Measurements from ENCODE around the gene ZBTB46.

ZBTB46 gene

DNA sequence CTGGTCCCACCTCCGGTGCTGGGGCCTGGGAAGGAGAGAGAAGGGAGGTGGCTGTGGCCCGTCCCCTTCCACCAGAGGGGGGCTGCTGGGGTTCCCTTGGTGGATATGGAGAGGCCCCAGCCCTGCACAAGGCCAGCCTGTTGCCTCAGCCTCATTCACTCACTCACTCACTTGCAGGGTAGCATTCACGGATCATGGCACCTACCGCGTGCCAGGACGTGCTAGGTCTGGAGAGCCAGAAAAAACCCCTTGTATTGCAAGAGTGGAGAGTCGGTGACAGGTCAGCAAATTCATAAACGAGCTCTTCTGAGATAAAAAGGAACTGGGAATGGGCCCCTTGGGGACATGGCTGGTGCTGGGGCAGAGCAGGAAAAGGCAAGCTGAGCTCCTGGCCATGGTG is 6.4 kb upstream of the ZBTB46 start:
- DNase-seq = no peak

DNA sequence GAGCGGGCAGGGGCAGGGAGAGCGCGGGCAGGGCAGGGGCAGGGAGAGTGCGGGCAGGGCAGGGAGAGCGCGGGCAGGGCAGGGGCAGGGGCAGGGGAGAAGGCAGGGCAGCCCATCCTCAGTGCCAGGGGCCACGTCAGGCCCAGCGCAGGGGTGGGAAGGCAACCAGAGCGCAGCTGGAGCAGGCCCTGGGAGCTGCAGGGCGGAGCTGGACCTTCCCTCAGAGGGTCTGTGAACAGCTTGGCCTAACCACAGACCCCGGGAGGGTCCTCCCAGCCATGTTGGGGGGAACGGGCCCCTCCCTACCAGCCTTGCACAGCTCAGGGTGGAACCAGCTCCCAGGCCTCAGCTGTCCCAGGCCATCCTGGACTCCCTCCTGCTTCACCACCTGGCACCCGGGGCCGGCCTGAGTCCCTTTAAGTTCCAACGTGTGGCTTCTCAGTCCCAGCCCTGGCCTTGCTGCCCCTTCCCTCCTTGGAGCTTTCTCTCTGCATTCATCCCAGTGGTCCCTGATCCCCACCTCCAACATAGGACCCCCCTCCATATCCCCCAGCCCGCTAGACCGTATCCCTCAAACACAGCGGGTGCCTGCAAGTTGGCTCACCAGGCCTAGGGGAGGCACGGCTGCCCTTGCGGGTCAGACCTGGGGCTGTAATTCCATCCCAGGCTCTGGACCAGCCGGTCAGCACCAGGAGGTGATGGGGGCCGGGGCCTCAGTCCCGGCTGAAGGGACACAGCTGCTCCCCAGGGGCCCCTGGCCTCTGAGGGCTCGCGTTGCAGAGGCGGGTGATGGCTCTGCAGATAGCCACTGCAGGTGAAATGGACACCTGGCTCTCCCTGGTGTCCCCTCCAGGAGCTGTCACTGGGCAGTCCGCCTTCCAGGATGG is 5.6 kb upstream of the ZBTB46 start:
- no peak for DNase-seq

DNA sequence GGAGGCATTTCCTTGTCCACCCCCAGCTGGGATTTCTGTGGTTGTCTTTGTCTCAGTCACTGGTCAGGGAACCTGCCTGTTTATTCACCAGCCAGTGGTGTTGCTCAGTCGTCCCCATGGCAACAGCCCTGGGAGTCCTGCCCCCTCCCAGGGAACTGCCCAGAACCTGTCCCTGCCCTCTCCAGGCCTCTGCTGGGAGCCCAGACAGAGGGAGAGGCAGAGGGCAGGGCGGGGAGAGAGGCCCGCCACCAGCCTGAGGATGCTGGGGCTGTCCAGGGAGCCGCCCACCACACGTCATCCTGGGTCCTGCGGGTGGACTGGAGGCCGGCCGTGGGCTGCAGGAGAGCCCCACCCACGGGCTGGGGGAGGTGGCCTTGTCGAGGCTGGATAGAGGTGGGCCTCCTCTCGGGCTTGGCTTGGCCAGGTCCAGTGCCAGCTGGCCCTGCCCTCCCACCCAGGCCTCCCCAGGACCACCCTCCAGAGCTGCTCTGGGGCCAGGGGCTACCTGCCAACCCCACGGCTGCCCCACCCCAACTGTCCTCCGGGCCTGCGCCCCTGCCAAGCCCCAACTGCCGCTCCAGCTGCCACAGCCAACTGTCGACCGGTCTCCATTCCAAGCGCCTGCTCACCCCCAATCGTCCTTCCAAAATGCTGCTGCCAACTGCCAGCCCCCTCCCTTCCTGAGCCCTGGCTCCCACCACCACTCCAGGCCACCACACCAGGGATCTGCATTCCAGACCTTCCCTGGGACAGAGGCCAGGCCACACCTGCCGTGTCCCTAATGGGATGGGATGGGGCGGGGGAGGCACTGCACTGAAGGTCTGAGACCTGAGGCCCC is 4.2 kb upstream of the ZBTB46 start:
- DNase-seq = peak; percentile 79 to 93 (median 81)

DNA sequence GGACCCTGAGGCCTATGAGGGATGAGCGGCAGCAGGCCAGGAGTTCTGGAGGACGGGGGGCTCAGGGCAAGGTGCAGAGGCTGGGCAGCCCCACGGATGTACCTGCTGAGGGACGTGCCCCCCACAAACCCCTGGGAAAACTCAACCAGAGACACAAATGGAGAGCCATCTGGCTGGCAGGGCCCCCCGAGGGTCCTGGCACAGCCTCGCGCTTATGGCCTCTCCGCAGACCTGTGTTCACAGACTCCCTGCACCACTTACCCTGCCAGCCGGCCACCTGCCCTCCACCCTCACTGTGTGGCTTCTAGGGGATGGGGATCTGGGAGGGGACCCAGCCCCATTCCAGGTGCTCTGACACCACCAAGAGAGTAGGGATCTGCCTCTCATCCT is 3.4 kb upstream of the ZBTB46 start:
- no peak for DNase-seq

DNA sequence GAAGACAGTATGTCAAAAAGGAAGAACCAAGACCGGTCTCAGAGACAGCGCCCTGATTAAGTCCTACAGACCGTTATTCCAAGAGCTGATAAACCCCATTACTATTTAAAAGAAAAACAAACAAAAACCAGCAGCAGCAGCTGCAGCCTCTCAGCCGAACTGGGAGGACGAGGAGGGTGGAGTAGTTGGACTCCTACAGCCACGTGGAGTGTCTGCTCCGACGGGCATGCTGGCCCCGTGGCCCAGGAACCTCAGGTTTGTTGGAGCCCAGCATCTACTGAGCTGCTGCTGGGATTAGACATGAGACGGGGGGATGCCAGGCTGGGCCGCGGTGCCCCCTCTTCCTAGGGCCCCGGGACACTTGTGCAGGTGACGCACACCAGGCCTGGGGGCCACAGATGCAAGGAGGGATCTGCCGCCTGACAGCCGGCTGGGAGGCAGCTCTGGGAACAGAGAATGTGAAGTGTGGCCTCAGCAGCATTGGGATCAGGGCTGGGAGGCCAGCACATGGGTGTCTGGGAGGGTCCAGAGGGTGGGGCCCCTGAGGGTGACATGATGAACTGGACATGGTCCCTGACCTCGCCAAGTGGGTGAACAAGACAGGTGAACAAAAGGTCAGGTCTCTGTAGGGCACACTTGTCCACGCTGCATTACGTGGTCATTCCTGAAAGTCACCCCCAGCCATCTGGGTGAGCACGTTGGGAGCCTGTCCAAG is 2.9 kb upstream of the ZBTB46 start:
- DNase-seq = no peak

DNA sequence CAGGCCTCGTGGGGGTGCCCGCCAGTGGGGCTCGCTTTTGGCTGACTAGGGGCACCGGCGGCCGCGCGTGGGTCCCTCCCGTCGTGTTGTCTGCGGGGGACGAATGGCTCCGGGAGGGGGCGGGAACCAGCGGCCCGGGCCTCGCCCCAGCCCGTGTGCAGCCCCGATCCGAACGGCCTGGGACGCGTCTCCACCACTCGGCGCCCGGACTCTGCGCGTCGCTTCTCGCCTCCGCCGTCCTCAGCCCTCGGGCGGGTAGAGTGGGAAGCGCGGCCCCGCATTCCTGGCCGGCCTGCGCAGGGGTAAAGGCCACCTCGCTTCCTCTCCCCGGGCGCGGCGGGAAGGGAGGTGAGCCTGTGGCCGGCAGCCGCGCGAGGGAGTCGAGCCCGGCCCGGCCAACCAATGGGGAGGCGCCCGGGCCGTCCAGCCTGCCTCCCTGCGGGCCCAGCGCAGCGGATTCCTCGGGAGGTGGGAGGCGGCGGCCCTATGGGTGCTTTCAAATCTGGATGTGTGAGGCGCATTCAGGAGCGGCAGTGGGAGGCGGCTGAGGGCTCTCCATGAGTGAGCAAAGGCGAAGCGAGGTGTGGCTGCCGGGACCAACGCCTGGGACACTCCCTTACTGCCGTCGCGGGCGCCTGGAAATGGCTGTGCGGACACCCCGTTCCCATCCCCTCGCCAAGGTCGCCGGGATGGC is 1.1 kb upstream of the ZBTB46 start:
- no peak for DNase-seq

DNA sequence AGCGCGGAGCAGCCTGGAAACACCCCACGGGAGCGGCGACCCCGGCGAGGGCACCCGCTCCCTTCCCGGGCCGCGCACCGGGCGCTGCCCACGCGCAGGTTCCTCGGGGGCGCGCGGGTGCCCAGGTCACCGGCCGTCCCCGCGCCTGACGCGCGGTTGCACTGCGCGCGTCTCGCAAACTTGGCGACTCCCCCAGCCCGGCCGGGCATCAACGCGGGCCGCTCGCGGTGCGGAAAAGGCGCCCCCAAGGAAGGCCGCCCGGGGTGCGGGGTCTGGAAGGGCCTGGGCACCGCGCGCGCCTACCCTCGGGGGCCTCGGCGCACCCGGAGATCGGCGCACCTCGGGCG is 555 bp upstream of the ZBTB46 start:
- DNase-seq = peak in 2 of 3 experiments; percentile 49 to 60

DNA sequence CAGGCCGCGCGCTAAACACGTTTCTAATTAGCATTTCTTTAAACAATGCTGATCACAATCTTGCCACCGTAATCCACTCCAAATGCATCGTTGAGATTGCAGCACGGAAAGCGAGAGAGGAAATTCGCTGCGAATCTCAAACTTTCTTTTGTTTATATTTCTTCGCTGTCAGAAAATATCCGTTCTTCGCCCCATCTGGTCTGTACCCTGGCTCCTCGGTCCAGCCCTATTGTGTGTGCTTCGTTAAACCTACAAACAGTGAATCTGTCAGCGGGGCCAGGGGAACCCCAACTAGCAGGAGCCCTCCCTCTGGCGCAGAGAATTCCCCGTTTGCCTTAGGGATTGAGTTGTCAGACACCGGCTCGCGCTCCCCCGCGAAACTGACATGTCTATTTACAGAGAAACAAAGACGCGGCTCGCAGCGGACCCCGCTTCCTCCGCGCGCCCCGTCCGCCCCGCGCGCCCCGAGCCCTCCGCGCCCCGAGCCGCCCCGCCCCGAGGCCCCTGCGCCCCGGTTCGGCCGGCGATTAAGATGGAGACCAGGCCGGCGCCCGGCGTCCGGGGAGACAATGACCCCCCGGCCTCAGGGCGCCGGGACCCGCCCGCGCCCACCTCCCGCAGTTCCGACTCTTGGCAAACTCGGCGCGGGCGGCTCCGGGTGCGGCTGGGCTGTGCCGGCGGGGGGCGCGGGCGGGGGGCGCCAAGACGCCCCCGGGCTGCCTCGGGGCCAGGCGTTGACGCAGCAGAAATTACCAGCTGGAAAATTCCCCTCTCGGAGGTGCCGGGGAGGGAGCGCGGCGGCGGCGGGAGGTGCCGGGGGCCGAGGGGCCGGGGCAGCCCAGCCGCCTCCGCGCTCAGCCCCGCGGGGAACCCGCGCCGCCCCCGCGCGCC is 874 bp downstream of the ZBTB46 start:
- peak in 2 of 3 experiments; percentile 61 to 62 for DNase-seq

DNA sequence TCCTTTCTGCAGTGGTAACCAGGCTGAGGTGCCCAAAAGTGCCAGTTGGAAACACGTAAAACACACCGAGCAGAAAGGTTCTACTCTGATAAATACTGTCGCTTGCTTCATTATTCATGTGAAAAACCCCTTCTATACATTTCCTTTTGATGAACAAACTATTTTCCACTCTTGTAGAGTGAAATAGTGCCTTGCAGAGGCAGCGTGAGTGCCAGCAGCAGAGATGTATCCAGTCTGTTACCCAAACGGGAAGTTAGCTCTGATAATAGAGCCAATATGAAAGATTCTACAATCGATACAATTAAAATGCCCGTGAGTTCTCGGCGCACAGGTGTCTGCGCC is 1.5 kb downstream of the ZBTB46 start:
- no peak for DNase-seq

DNA sequence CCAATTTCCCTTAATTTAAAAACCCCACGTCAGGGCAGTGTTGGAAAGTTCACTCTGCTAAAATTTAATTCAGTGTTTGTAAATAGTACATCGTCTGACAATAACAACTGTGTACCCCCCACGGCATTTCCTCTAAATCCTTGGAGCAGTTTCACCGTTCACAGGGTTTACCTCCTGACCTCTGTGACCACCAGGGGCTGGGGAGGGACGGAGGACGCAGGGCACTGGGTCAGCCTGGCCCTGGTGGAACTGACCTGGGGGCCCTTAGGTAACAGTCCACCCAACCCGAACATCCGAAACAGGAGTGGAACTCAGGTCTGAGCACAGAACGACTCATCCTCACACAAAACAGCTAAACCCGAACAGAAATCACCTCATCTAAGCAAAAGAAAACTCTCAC is 2.1 kb downstream of the ZBTB46 start:
- no peak for DNase-seq

DNA sequence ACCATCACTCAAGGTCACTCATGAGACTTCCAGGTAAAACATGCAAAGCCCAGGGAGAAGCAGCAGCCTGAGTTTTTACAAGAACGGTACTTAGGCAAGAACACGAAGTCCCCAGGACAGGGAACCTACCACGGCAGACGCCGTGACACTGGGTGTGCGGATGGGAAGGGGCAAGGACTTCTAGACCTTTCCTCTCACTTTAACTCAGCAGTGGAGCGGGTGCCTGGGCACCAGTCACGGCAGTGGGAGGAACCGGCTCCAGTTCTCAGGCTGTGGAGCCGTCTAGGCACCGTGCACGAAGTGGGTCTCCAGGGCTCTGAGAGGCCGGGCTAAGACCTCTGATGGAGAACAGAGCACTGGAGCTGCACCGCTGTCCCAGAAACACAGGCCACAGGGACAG is 2.5 kb downstream of the ZBTB46 start:
- DNase-seq = no peak

DNA sequence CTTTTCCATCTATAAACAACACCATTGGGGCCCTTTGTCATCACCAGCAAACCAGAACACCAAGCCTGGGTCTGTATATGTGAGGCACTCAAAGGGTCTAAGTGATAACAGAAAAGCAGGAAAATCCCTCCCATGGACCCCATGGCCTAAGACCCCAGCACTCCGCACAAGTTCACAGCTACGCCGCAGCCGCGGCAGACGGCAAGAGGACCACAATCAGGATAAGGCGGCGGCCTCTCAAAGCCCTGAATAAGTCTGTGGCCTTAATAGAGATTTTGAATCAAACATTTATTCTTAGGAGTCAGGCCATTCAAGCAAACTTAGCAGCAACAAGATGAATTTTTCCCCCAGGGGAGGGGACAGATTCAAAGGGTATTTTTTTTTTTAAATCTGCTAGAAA is 2.9 kb downstream of the ZBTB46 start:
- DNase-seq = no peak

DNA sequence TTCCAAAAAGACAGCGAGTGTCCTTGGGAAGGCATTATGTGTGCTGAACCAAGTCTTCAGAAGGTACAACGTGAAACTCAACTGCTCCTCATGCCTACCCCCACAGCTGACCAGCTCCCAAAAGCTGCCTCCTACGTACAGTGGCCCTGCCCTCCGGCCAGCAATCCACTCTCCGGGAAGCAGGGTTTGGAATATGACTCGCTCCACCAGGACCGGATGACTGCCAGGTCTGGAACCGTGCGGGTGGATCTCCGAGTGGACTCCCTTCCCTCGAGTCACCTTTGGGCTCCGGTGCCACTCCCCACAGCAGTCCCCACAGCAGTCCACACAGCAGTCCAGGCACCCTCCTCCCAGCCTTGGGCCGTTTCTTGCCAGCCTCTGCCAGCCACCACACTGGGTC is 4.3 kb downstream of the ZBTB46 start:
- DNase-seq = no peak

DNA sequence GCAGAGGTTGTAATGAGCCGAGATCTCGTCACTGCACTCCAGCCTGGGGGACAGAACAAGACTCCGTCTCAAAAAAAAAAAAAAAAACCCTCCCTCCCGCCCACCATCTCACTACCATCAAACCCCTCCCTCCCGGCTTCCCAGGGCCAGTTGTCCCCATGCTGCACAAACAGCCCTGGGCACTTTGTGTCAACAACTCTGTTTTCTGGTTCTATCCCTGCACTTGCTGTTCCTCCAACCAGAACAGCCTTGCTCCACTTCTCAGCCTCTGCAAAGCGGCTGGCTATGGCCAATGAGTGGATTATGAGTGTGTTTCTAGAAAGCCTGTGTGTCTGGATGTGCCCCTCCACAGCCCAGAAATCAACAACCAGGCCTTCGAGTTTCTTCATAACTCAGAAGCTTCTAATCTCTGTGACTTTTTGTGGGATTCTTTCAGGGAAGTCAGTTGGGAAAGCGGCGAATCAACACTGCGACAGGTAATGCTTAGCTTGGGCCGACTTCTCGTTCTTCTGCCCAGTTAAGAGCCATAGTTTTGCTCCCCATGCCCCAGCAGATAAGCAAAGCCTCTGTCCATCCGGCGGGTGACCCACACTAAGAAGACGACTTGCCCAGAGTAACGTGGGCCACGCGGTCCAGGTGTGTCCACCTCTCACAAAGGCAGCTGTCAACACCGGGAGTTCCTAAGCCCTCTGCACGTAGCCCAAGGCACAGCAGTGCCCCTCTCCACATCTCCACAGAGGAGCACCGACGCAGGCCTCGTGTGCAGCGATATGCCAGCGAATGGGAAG is 5.5 kb downstream of the ZBTB46 start:
- DNase-seq = no peak

DNA sequence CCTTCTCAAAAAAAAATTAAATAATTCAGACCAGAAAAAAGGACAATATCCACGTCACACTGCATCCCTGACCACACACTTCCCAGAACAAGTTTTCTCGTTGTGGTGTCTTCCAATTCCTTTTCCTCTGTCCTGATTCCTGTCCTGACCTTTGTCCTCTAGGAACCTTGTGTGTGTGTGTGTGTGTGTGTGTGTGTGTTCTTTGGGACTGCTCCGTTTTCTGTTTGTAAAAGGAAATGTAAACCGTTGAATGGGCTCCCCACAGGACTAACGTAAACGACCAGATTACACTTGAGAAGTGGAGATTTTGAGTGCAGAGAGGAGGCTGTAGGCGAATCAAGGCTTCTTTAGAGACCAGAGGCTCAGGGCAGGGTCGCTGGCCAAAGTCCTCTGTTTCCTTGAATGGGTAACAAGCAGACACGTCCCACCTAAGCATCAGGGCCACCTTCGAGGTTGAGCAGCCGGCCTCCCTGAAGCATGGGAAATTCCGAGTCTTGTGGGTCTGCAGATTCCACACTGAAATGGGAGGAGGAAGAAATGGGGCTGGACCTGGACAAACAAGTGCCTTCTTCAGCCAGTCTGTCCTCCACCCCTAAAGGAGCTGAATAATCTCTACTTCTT is 7.3 kb downstream of the ZBTB46 start:
- no peak for DNase-seq

DNA sequence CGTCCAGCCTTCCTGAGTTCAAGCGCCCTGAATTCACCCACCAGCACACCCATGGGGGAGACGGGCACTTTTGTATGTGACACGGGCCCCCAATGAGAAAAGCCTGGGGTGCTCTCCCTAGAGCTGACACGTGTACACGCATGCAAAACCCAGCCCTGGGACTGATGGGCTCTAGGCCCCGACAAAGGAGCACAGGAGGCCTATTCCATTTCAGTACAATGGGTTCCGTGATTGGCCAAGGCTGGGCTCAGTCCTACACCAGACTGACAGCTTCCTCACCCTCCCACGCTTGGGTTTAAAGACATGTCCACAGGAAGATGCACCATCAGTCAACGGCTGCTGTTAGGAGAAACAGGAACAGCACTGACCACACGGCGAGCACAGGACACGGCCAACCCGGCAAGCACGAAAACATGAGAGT is 8.8 kb downstream of the ZBTB46 start:
- no peak for DNase-seq

DNA sequence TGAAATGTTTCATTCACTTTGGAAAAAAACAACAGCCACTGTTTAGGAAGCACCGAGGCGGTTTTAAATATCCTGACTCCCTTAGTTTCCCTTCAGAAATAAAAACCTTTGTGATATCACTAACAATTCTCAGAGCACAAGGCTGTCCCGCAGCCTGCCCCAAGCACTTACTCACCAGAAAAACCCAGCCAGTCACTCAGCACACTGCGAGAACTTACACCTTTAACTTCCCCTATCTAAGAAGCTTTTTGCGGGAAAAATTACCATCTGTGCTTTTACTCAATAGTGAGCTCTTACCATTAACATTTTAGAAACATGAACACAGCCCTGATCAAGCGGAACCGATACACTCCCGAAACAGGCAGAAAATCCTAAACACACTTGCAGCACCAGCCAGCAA is 9.3 kb downstream of the ZBTB46 start:
- DNase-seq = no peak

DNA sequence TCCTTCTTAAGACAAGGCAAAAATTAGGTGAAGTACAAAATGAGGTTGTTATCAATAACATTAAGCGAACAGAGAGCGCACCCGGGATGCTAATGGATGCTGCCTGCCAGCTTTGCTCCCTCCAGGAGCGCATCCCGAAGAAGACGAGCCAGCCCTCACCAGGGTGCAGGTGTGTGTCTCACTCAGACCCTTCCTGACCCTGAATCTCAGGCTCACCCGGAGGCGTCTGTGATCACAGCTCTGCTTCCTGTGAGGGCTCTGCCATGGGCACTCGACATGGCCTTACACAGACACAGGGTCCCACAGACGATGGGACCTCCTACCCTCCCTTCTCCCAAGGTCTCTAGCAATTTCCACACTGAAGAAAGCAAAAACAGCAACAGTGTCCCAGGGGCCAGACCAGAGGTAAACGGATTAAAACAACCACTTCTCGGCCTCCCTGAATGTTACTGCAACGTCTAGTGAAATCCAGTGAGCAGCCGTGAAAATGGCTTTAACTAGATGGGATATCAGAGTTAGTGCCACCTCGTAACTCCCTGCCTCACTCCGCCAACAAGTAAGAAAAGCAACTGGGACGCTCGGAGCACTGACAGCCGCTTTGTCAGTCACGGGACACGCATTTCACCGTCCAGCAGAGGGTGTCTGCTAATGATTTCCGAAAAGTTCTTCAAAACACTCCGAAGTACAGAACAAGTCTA is 11.7 kb downstream of the ZBTB46 start:
- DNase-seq = no peak

DNA sequence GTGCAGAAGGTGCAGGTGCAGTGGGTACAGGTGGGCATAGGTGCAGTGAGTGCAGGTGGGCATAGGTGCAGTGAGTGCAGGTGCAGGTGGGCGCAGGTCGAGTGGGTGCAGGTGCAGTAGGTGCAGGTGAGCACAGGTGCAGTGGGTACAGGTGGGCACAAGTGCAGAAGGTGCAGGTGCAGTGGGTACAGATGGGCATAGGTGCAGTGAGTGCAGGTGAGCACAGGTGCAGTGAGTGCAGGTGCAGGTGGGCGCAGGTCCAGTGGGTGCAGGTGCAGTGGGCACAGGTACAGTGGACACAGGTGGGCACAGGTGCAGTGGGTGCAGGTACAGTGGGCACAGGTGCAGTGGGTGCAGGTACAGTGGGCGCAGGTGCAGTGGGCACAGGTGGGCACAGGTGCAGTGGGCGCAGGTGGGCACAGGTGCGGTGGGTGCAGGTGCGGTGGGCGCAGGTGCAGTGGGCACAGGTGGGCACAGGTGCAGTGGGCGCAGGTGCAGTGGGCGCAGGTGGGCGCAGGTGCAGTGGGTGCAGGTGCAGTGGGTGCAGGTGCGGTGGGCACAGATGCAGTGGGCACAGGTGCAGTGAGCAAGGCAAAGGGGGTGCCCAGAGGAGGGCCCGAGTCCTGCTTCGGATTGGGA is 15.3 kb downstream of the ZBTB46 start:
- DNase-seq = no peak
